AG04450 (cell line): ENCODE measurements around the gene TBX5. TPM values are rescaled to one million over a fixed set of nuclear protein-coding genes. Genes with fewer than 3 reads are reported as not detected.

Experiments
- CTCF ChIA-PET: fragments of 300-600, 350-600 bp; formaldehyde crosslinking; extraction: SDS; loops from one replicate; lab custom pipeline; 2022; ENCODE audit warnings: antibody characterized with exemption, inconsistent platforms; lab: Charles Lee
- POLR2A ChIA-PET: fragments of 350-600 bp; formaldehyde crosslinking; extraction: SDS; loops from one replicate; lab custom pipeline; 2021; ENCODE audit warnings: antibody characterized with exemption, inconsistent platforms; lab: Yijun Ruan, JAX
- DNase-seq: peaks from one replicate; pipeline ENCODE4 v3.0.0-alpha.2; 2011; ENCODE audit warnings: low read depth, low spot score
- H3K27ac ChIP-seq: one replicate; pipeline ENCODE4 v1.5.1; 2012; ENCODE audit warnings: low read depth, low read length, control low read depth
- H3K27me3 ChIP-seq: one replicate; pipeline ENCODE4 v1.6.0; 2012; ENCODE audit warnings: low read length; ENCODE audit not compliant: control insufficient read depth, insufficient read depth
- H3K4me3 ChIP-seq: 2 replicates; pipeline ENCODE4 v1.5.1; 2011; ENCODE audit warnings: mild to moderate bottlenecking, low read depth, low read length, control low read depth
- H3K9me3 ChIP-seq: 2 replicates; pipeline ENCODE4 v1.5.1; 2012; ENCODE audit warnings: low read length; ENCODE audit not compliant: control insufficient read depth, insufficient read depth
- polyA minus RNA-seq: library from RNA; depleted of rRNA, polyadenylated mRNA; stranded (reverse); fragments of >200 nt; gene quantifications from 2 replicates; pipeline ENCODE4 v1.2.3, GENCODE V29; 2011; rRNA and poly(A)+ RNA removed
- polyA plus RNA-seq: library from polyadenylated mRNA; depleted of rRNA; stranded (reverse); fragments of >200 nt; gene quantifications from 2 replicates; pipeline ENCODE4 v1.2.3, GENCODE V29; 2011; rRNA removed
- TF ChIP-seq, protein P1 (sequence below): IDR thresholded peaks from 2 replicates; pipeline ENCODE4 v1.5.1; 2011; ENCODE audit warnings: low read depth, low read length, control low read depth, inconsistent platforms

TBX5 gene
- polyA plus RNA-seq: 14.2 and 16.8 TPM in 2 replicates
- 26.3 and 27.1 TPM in 2 replicates for polyA minus RNA-seq

DNA sequence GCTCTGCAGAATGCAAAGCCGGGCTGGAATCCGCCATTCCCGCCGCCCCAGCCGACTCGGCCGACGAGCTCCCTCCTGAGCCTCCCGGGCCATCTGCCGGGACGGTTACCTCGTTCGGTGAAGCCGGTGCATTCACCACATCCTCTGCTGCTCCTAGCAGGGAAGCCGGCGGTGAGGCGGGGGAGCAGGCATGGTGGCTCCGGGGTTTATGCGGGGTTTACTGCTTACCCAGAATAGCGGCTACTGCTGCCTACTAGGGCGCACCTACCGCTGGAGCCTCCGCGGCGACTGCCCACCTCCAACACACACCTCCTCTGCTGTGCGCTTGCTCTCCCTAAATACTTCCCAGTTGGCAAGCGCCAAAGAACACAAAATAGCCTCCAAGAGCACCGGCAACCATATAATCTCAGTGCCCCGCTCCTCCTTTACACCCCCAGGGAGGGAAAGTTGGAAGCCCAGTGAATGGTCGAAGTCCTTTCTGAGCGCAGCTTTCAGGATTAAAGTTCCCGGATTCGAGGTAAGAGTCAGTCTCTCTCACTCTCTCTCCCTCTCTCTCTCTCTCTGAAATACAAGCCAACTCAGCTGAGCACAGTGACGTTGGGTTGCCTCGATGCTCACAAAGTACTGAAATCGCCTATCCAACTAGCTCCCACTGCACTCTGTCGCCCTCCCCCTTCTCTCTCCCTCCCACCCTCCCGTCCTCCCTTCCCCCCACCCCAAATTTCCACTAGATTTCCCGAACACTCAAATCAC lies at the start of gene TBX5:
Gene TBX5 (minus strand): TSS at position 626 of the 753 bp plus-strand sequence. CDS start 2,246 bp downstream, outside the sequence.
- no peaks in the 10 kb centered on the region for H3K27me3 ChIP-seq
- peak within 1 kb of the TSS; percentile 94 for H3K27ac ChIP-seq
- POLR2A ChIA-PET: interaction anchor here (0.8 to 1.7 kb wide), 3 partner anchors 9 to 439 kb away, joined by 3 to 9 read pairs (median 7); no protein-coding TSS in a partner anchor
- TF ChIP-seq, protein P1, sequence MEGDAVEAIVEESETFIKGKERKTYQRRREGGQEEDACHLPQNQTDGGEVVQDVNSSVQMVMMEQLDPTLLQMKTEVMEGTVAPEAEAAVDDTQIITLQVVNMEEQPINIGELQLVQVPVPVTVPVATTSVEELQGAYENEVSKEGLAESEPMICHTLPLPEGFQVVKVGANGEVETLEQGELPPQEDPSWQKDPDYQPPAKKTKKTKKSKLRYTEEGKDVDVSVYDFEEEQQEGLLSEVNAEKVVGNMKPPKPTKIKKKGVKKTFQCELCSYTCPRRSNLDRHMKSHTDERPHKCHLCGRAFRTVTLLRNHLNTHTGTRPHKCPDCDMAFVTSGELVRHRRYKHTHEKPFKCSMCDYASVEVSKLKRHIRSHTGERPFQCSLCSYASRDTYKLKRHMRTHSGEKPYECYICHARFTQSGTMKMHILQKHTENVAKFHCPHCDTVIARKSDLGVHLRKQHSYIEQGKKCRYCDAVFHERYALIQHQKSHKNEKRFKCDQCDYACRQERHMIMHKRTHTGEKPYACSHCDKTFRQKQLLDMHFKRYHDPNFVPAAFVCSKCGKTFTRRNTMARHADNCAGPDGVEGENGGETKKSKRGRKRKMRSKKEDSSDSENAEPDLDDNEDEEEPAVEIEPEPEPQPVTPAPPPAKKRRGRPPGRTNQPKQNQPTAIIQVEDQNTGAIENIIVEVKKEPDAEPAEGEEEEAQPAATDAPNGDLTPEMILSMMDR: no peak
- H3K4me3 ChIP-seq: peak within 1 kb of the TSS; percentile 83
- CTCF ChIA-PET: interaction anchor here (0.6 to 1.3 kb wide), 5 partner anchors 70 to 544 kb away, joined by 3 to 5 read pairs (median 3); no protein-coding TSS in a partner anchor
- no peaks in the 10 kb centered on the region; the same call in 1 of the 2 replicates for H3K9me3 ChIP-seq
- peak; percentile 73 for DNase-seq

DNA sequence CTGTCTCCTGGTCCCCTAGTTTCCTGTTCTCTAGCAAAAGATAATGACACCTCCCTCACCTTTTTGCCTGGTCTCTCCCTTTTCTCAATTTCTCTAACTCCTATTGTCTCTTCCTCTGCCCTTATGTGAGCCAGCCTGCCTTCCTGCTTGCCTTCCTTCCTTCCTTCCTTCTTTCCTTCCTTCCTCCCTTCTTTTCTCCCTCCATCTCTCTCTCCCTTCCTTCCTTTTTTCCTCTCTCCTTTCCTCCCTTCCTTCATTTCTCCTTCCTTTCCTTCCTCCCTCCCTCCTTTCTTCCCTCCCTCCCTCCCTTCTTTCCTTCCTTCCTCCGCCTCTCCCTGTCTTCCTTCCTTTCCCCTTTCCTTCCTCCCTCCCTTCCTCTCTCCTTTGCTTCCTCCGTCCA lies 45.7 kb upstream of the TBX5 start:
- Histone ChIP-seq H3K27ac (no peak overlapping the region), H3K27me3 (peaks cover 69% of the 10 kb centered on the region), H3K4me3 (no peak overlapping the region), H3K9me3 (peaks cover 5% of the 10 kb centered on the region; the same call in 1 of the 2 replicates)
- CTCF ChIA-PET: no interaction called here
- TF ChIP-seq, protein P1: no peak
- DNase-seq: no peak
- POLR2A ChIA-PET: no interaction called here

DNA sequence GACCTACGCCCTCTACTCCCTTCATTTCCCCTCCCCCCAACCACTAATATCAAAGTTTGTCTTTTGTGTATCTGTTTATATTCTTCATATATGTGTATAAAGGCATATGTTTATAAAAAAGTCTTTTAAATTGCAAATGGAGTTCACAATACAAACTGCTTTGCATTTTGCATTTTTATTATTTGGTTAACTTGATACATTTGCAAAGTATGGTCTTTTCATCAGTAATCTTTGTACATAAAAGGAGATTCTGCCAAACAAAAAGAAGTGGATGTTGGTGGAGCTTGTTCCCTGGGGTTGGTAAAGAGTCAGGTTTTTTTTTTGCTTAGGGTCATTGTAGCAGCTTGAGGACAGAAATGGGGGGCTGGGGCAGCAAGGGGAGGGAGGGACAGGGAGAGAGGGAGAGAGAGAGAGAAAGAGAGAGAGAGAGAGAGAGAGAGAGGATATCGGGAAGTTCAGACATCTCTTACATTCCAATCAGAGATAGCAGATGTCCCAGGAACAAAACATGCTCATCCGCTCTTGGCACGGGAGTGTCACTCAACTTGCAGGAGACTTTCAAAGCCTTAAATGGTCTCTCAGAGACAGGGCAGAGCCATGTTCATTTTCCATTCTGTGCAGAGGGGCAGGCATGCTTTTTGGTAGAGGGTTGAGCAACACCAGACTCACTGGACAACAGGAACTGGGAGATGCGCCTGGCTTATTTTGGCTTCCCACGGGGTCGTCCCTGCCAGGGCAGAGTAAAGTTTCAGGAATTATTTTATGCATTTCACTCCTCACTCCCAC lies 44.8 kb upstream of the TBX5 start:
- no peak for DNase-seq
- Histone ChIP-seq H3K9me3 (peaks cover 5% of the 10 kb centered on the region; the same call in 1 of the 2 replicates), H3K27me3 (peaks cover 70% of the 10 kb centered on the region), H3K27ac (no peak overlapping the region), H3K4me3 (no peak overlapping the region)
- ChIA-PET POLR2A (no interaction called here), CTCF (no interaction called here)
- TF ChIP-seq, protein P1: no peak

DNA sequence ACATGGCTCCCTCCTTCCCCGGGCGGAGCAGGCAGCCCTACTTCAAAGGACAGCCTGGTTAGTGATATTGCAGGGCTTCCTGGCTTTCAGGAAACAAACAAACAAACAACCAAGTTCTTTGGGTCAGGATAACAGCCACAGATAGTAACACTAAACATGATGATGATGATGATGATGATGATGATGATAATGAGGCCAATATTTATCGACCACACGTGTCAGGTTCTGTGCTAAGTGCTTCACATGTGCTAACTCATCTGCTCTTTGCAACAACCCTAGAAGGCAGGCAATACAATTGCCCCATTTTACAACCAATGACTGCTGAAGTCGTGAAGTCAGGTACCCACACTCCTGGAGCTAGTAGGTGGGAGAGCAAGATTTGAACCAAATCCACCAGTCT lies 44.1 kb upstream of the TBX5 start:
- DNase-seq: no peak
- H3K4me3 ChIP-seq: no peak overlapping the region
- CTCF ChIA-PET: no interaction called here
- H3K27me3 ChIP-seq: peaks cover 73% of the 10 kb centered on the region
- peaks cover 6% of the 10 kb centered on the region for H3K9me3 ChIP-seq
- TF ChIP-seq, protein P1: no peak
- H3K27ac ChIP-seq: no peak overlapping the region
- POLR2A ChIA-PET: no interaction called here
